IMR-90 (cell line): ENCODE results near the gene CEP72. TPM values are rescaled to one million over a fixed set of nuclear protein-coding genes. Genes with fewer than 3 reads are reported as not detected.

ENCODE experiments used
- NFE2L2 ChIP-seq: fragments of 150-350 bp; IDR thresholded peaks from 2 replicates; pipeline ENCODE4 v1.6.1; 2016; ENCODE audit warnings: low read depth, mild to moderate bottlenecking, low read length
- USF2 ChIP-seq: fragments of 150-350 bp; IDR thresholded peaks from 2 replicates; pipeline ENCODE4 v1.6.1; 2017; ENCODE audit warnings: mild to moderate bottlenecking, antibody characterized with exemption, low read length, low read depth
- polyA plus RNA-seq, 3 experiments: library from polyadenylated mRNA; depleted of rRNA; stranded (reverse); fragments of >200 nt; gene quantifications; 2 replicates each; pipeline ENCODE4 v1.2.3, GENCODE V29; 2012; ENCODE audit warnings: low replicate concordance in 1 of 3
- total RNA-seq: library from RNA; depleted of rRNA; stranded (reverse); fragments of >200 nt; gene quantifications from 2 replicates; pipeline ENCODE4 v1.2.3, GENCODE V29; 2012

The CEP72 gene
- total and polyA plus RNA-seq, 2 of the 4 experiments (the other 2 are of a cell fraction): 2.9 to 4.3 TPM

- no peak for TF ChIP-seq USF2
- TF ChIP-seq NFE2L2: no peak
Measured at GRCh38 chr5:670396-671270, 58.5 kb downstream of the CEP72 start (continued).
